HG03565 (cell line): ENCODE measurements around the gene DUOX1.

Experiments used
- ATAC-seq: cut with Tn5 transposase; IDR thresholded peaks from one replicate; pipeline ENCODE4 v1.9.1; 2021; ENCODE audit warnings: mild to moderate bottlenecking, moderate library complexity; ENCODE audit not compliant: unreplicated experiment

The DUOX1 gene

DNA sequence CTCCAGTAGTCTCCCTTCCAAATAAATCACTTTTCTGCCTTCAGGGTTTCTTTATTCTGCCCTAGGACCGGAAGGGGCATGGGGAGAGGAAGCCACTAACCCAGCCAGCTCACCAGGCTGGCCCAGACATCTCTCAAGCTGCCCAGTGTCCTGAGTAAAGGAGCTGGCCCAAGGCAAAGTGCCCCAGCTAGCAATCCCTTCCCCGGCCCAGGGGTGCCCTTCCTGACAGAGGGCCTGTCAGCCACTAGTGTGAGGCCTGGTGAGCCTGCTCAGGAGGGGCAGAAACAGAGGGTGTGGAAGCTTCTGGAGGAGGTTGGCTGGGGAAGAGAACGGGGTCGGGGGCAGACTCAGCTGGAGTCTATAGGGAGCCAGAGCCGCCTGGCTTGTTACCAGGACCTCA is 35.7 kb downstream of the DUOX1 start:
- ATAC-seq, result no peak

DNA sequence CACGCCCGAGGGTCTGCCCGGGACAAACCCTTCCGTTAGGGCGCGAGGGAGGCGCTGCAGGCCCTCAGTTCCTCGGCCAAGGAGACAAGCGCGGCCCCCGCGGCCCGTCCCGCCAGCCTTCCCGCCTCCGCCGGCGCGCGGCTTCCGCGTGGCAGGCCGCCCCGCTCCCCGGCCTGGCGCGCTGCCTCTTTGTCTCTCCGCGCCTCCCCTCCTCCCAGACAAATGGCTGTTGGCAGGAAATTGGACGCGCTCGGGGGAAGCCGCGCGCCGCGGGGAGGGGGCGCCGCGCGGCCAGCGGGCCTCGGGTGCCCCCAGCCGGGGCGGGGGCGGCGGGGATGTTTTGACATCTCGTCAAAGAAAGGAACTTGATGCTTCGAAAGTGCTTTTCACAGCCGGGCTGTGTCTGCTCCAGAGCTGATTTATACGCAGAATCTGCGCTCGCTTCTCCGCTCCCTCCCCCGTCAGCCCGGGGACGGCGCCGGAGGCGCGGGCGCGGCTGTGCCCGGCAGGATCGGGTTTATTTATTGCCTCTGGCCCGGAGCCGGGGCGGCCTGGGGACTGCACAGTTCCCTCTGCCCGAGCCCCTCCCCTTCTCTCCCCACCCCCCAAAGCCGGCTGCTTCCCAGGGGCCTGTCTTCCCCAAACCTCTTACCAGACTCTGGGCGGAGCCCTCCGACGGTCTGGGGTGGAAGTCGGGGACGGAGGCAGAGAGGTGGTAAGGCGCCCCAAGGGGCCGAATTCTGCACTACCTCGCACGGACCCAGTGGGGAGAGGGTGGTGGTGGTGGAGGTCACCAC is 37.2 kb downstream of the DUOX1 start:
- ATAC-seq, result peak; percentile 92

DNA sequence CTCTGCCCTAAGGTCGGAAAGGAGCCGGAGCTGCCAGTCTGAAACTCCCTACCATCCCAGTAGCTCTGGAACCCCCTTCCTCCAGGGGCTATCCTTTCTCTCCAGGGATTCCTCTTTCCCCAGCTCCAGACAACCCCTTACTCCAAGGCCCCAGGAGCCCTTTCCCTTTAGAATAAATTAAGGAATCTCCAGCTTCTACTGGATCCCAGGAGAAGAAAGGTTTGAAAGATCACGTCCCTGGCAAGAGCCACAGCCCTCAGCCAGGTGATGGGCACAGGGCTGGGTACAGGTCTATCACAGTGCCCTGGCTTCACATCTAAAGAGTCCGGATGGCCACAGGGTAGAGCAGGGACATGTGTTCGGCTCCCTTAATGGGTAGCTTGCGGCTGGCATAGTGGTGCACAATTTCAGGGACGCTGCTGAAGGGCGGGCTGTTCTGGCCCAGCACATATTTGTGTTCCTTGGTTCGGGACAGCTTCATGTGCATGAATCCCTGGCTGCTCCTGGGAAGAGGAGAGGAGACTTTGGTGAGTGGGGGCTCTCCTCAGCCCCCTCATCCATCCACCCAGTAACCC is 37.9 kb downstream of the DUOX1 start:
- ATAC-seq, result no peak

DNA sequence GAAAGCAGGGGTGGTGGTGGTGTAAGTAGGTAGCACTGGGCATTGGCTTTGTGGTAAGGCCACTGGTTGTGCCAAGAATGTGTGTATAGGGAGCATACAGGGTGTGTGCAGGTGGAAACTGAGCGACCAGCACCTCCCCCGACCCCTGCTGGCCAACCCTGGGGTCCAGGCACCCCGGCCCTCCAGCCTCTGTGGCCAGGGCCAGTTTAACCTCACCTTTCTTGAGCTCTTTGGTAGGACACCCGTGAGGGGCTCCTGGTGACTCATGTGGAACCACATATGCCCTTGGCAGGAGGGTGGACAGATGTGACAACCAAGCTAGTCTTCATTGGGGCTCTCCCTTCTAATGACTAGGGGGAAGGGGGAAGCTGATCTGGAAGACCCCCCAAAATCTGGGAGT is 38.5 kb downstream of the DUOX1 start:
- no peak for ATAC-seq

DNA sequence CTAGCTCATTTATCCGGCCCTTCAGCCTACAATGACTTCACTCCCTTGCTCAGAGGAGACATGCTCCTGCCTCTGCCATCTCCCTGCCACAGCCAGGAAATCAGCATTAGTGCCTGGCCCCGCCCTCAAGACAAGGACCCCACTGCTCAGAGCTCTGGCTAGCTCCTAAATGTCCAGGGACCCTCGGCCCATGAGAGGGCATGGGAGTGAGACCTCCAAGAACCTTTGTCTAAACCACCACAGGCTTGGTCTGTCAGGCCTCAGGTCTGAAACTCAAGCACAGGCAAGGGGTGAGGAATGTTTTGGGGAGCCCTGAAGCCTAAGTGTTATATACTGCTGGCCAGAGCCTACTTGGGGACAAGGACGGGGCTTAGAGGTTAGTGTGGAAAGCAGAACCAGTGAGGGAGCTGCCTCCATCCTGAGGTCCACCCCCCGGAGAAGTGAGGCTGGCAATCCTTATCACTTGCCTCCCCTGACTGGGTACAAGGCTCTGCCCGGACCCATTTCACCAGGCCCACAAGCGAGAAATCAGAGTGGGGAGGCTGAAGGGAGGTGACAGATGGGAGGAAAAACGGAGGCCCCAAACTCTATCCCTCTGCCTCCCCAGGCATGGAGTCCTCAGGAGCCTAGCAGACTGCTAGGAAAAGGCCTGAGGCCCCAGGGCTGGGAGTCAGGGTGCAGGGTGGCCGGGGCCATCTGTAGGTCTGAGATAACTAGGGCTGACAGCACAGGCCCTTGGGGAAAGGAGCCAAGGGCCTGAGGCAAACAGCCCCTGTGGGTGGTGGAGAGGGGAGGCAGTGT is 39.2 kb downstream of the DUOX1 start:
- no peak for ATAC-seq

DNA sequence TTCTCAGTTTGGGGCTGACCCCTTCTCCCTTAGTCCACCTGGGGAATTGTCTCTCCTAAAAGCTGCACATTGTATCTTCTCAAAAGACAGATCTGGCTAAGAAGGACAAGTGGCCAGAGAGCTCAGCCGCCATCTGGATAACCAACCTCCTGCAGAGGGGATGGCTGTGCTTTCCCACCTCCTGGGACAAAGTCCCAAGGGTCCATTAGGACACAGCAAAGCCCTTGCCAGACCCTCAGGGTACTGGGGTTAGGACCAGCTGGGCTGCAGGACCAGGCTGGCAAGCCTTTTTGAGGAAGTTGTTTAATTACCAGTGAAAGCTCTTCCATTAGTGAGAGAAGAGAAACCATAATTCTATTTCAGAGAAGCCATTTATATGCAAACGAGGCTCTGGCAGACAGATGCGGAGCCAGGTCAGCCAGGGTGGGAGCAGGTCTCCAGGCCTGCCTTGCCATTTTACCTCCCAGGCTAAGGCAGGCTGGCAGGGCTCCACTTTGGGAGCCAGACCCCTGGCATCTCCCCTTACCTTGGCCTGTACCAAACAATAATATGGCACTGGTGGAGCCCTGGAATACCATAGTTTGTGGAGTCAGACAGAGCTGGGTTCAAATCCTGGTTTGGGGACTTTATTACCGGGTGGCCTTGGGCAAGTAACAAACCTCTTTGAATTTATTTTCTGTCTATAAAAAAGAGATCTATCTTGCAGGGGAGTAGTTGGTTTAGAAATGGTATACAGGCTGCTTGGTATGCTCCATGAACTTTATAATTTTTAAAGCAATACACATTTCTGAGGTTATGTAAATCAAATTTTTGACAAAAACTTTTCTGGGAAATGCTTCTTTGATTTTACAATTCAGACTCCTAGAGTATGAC is 40.0 kb downstream of the DUOX1 start:
- ATAC-seq, result no peak

DNA sequence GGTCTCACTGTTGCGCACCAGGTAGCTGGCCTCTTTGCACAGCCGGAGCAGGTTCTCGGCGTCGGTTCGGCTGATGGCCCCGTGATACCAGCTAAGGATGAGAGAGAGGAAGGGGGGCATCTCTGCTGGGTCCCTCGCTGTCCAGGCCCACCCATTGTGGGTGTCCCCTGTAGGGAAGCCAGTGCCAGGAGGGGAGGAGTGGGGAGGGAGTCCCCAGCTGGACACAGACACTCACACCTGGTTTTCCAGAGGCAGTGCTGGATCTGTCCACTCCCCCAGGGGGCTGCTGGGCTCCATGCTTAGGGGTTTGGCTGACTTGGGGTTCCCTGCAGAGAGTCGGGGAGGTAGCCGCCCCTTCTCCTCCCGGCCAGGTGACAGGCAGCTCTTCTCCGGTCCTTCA is 42.1 kb downstream of the DUOX1 start:
- ATAC-seq, result no peak

DNA sequence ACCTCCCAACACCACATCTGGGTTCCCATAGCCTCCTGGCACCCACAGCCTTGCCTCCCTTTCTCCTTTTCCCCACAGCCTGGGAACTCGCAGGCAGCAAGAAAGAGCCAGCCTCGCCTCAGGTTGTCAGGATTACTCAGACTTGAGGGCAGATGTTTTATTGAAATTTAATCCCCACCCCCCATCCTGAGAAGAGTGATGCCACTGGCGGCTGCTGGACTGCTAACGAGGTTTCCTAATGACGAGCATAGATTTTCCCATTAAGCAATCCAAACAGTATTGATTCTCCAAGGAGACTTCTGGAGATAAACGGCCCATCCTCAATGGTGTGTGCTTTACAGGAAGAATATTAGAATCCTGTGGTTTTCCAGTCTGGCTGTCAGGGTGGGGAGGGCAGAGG is 44.3 kb downstream of the DUOX1 start:
- no peak for ATAC-seq

DNA sequence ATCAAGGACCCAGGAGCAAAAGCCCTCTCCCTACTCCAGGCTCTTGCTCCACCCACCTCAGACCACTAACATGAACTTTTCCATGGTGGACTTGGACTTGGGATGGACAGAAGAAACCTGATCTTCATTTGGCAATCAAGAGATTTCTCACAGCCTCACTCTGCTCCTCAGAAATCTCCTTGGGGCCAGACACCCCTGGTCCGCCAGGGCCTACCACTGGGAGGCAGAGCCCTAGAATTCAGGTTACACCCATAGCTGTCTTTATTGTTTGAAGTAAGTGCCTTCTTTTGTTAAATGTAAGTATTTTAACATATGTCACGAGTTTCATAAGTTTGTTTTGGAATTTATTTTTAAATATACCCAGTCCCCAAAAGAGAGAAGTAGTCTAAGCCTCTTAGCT is 44.8 kb downstream of the DUOX1 start:
- ATAC-seq, result no peak

DNA sequence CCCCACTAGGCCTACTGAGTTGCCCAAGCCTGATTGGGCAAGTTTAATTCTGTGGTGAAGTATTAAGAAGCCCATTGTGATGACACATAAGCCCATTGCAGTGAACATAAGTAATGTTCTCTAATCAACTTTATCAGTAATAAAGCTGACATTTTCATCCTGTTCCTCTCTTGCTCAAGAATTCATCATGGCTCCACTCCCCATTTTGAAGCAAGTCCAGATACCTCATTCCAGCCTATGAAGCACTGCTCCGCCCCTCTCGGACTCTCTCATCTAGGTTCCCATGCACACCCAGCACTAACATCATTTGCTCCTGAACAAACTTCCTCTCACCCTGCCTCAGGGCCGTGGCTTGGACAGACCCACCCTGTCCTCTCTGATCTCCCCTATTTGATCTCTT is 47.5 kb downstream of the DUOX1 start:
- no peak for ATAC-seq

DNA sequence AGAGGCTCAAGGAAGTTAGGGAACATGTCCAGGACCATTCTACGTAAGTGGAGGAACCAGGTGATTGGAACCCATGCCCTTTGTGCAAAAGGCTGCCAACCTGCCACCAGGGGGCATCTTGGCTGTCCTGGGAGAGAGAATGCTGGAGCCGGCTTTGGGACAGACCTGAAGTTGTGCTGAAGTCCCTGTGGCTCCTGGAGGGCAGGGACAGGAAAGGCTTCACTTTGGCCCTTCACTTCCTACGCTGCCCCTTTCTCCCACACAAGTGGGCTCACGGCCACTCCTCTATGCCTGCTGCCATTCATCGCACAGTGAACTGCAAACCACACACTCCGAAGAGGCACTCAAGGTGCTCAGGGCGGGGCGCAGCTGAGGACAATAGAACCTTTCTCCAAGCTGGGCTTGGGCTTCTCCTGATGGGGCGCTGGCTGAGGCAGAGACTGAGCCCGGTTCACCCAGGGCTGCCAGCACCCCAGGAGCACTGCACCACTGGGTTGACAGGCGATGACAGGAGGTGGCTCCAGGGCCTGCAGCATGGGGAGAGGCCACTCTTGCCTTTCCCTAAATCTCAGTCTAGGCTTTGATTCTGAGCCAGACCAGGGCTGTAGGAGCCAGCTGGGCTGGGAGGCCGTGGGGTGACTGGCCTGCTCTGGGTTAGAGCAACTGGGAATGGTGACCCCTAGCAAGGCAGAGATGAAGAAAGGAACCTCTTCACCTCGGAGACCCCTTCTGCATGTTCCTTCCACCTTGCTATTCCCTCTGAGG is 49.6 kb downstream of the DUOX1 start:
- ATAC-seq, result no peak

DNA sequence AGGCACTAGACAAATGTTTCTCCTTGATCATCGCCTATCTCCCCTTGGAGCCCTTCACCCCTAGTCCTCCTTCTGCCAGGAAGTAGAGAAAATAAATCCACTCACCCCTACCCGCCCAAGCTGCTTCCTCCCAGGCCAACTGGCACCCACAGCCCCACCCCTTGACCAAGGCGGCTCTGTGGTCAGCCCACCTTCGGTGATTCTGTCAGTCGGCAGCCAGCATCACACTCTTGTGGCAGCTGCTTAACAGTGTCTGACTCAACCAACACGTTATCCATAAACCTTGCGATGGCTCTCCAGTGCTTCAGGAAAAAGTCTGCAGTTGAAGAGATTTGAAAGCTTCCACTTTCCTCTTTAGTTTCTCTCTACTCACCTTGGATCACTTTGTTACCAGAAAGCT is 50.4 kb downstream of the DUOX1 start:
- ATAC-seq, result no peak

DNA sequence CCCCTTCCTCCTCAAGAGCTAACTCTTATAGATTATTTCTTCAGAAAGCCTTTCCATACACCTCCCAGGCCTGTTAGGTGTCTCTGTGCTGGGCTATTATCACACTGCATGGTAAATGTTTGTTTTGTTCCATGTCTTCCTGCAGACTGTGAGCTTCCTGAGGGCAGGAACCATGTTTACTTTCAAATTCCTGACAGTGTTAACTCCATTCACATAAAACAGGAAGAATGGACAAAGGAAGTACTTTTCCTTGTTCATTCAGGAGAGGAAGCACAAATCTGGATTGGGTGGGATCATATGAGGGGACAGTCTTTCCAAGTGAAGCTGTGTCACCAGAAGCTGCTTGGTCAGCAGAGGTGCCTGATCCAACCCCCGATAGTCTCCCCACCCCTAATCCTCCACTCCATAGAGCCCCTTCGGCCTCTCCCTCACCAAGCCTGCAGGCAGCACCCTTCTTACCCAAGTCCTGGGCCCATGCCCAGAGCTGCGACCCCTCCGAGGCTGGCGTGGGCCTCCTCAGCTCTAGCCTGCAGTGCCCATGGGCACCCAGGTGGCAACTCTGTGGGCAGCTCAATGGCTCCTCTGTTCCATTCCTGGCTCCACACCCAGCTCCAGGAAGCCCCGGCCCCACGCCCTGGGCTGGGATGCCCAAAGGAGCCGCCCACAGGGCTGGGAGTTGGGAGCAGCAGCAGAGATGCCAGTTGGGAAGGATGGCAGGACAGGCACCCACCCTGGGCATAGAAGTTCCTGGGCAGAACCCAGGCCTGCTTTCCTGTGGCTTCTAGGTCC is 51.0 kb downstream of the DUOX1 start:
- ATAC-seq, result no peak

DNA sequence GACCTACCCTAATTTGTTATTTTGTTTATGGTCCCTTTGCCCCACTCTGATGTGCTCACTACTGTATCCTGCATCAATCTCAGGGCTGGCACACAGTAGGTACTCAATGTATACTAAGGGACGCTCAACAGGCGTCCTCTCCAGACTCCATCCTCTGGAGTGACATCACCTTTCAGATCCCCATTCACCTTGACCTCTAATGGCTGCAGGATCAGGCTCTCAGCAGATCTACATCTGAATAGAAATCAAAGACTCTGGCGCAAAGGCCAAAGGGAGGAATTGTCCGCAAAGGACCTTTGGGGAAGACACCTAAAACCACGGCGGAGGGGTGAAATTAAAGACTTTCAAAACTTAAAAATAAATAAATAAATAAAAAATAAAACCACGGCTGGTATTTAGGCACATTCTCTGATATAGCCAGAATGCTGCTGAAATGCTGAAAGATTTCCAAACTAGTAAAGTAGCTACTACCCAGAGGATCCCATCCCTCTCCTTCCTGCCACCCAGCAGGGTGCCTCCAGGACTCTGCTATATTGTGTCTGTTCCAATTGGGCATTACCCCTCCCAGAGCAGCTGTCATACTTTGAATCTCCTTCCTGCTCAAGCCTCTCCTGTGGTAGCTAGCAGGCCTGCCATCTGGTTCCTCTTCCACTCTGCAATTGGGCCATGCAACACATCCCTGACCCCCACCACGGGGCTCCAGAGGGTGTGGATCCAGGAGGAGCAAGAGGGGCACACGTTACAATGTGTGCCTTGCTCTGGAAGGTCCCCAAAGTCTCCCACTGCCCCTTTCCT is 51.9 kb downstream of the DUOX1 start:
- no peak for ATAC-seq

DNA sequence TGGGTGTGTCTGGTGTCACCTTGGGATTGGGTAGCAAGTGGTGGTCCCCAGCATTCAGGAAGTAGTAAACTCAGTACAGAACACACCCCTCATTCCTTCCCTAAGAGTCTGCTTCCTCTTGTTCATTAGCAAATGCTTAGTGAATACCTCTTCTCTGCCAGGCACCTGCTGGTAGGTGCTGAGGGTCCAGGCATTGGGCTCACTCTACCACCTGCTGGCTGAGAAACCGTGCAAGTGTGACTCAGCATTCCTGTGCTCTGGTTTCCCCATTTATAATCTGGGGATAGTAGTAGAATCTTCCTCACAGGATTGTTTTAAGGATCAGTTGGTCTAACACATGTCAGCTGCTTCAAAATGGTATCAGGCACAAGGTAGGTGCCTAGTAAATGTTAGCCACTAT is 53.2 kb downstream of the DUOX1 start:
- ATAC-seq, result no peak

DNA sequence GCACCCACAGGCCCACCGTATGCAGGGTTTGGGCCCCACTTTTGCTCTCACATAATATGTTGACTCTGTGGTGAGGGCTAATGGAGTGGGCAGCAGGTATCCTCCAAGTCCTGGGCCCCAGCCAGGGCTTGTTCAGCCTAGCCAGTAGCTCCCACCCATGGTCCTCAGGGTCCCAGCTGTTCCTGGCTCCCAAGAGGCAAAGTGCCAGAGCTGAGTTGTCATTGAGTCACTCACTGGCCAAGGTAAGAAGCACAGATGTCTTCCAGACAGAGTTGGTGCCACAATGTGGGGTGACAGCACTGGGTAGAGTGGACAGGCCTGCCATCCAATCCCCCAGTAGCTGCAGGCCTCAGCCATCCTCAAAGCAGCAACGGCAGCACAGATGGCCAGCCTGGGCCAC is 53.7 kb downstream of the DUOX1 start:
- ATAC-seq, result no peak

DNA sequence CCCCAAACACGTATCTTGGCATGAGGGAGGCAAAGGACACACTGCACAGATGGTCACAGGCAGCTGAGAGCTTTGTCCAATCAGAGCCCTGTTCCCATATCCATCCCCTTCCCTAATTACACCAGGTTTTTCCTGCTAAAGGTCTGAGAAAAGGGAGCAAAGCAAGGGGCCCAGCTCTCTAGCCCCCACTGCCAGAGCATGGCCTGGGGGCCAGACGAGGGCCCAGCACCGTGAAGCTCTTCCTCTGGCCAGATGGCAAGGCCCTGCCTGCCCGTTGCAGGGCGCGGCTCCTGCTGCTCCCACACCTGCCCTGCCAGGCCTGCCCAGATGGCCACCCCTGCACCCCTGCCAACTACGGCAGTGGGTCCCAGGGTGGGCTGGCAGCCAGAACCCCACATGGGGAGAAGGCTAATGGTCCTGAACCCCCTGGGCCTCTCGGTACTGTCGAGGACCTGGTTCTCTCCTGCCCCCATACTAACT is 54.8 kb downstream of the DUOX1 start:
- no peak for ATAC-seq

DNA sequence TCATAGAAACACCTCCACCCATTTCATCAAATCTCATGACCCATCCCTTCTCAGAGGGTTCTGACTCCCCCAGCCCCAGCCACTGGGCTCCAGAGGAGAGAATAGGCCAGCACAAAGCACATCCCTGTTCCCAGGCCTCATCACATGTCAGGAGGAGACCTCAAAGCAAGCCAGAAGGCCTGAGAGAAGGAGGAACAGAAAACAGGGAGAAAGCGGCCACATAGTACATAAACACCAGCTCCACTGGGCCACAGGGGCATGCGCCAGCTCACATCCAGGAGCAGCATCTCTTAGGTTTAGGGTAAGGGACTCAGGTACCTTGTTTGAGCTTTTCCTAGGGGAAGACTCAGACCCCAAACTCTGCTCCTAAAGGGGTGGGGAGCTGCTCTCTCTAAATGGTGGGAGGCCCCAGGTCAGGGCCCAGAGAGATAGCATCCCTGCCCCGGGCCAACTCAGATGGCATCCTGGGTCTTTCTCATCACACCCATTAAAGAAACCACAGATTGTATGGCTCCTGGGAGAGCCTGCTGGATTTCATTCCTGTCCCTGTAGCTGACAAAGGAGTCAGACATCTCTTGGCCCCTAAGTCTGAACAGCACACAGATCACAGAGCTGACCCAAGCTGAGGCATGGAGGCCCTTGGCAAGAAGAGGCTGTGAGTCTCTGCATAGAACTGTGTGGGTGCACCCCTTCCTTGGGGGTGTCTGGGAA is 55.4 kb downstream of the DUOX1 start:
- ATAC-seq, result no peak
